Sigmoid colon (tissue), 4 donors: ENCODE data around the gene RPGR.

Experiments used
- EP300 ChIP-seq, 4 donors: sonication (generic); formaldehyde crosslinking; IDR thresholded peaks; one replicate each; pipeline ENCODE4 v1.6.1; 2017; ENCODE audit warnings: antibody characterized with exemption in 4 of 4
- TF ChIP-seq, protein P1 (sequence below), 4 experiments: fragments of 450-650 bp in 3 of 4; fragments of 200-600 bp in 1 of 4; IDR thresholded peaks; one replicate each; pipeline ENCODE4 v1.5.1; 2016 to 2019; ENCODE audit warnings: antibody characterized with exemption in 4 of 4, mild to moderate bottlenecking in 3 of 4, moderate library complexity in 2 of 4

- TF ChIP-seq, protein P1, sequence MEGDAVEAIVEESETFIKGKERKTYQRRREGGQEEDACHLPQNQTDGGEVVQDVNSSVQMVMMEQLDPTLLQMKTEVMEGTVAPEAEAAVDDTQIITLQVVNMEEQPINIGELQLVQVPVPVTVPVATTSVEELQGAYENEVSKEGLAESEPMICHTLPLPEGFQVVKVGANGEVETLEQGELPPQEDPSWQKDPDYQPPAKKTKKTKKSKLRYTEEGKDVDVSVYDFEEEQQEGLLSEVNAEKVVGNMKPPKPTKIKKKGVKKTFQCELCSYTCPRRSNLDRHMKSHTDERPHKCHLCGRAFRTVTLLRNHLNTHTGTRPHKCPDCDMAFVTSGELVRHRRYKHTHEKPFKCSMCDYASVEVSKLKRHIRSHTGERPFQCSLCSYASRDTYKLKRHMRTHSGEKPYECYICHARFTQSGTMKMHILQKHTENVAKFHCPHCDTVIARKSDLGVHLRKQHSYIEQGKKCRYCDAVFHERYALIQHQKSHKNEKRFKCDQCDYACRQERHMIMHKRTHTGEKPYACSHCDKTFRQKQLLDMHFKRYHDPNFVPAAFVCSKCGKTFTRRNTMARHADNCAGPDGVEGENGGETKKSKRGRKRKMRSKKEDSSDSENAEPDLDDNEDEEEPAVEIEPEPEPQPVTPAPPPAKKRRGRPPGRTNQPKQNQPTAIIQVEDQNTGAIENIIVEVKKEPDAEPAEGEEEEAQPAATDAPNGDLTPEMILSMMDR (IDR thresholded peaks at IDR 0.05) = no peak
- TF ChIP-seq EP300 (IDR thresholded peaks at IDR 0.05) = no peak
Measured at GRCh38 chrX:38268011-38268410, 59.3 kb downstream of the RPGR start.
